Progenitor cell of endocrine pancreas (in vitro differentiated cells): Measurements from ENCODE around the gene ARHGAP1. TPM values are rescaled to one million over a fixed set of nuclear protein-coding genes. Genes with fewer than 3 reads are reported as not detected.
A peak's percentile ranks its signal among the peaks of the same experiment; 100 is the strongest.

ENCODE experiments used
- DNase-seq: peaks from one replicate; pipeline ENCODE4 v3.0.0; 2021; ENCODE audit warnings: low spot score; ENCODE audit not compliant: unreplicated experiment
- H3K27ac Mint-ChIP-seq: 2 replicates; pipeline ENCODE4 v1.8.0; 2021; ENCODE audit warnings: mild to moderate bottlenecking, moderate library complexity, mixed read lengths
- H3K27me3 Mint-ChIP-seq: 2 replicates; pipeline ENCODE4 v1.8.0; 2021; ENCODE audit warnings: mixed read lengths
- H3K36me3 Mint-ChIP-seq: 2 replicates; pipeline ENCODE4 v1.8.0; 2022; ENCODE audit warnings: mixed read lengths; ENCODE audit not compliant: insufficient read depth
- H3K4me1 Mint-ChIP-seq: 2 replicates; pipeline ENCODE4 v1.8.0; 2021; ENCODE audit warnings: low read depth, mixed read lengths
- H3K4me3 Mint-ChIP-seq: 2 replicates; pipeline ENCODE4 v1.8.0; 2021; ENCODE audit warnings: low read depth, mild to moderate bottlenecking, moderate library complexity, mixed read lengths
- H3K9me3 Mint-ChIP-seq: 2 replicates; pipeline ENCODE4 v1.8.0; 2021; ENCODE audit warnings: low read depth, mixed read lengths
- CTCF ChIP-seq: fragments of 200-600 bp; sonication (generic); IDR thresholded peaks from one replicate; pipeline ENCODE4 v1.5.0; 2021; ENCODE audit warnings: antibody characterized with exemption, mild to moderate bottlenecking; ENCODE audit not compliant: unreplicated experiment
- total RNA-seq: library from RNA; stranded (reverse); gene quantifications from 2 replicates; pipeline ENCODE4 v1.2.1, GENCODE V29; 2021

Gene ARHGAP1
- total RNA-seq, 1 donor from 2014 or later = 39.8 TPM

DNA sequence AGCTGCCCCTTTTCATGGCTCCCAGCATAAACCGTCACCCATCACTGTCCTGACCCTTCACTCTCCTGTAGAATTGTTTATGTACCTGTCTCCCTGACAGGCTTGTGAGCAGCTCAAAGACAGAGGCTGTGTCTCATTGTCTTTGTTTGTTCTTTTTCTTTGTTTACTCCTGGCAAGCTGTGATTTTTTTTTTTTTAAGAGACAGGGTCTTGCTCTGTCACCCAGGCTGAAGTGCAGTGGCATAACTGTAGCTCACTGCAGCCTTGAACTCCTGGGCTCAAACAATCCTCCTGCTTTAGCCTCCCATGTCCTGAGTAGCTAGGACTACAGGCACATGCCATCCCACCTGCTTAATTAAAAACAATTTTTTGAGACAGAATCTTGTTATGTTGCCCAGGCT lies 9.7 kb downstream of the ARHGAP1 start:
- TF ChIP-seq CTCF = no peak
- H3K36me3 Mint-ChIP-seq = peaks cover 10% of the 10 kb centered on the region
- no peaks in the 10 kb centered on the region for H3K9me3 Mint-ChIP-seq
- DNase-seq = no peak
- peak overlapping the region; percentile 55 for H3K27ac Mint-ChIP-seq
- no peaks in the 10 kb centered on the region for H3K27me3 Mint-ChIP-seq
- no peak overlapping the region for H3K4me3 Mint-ChIP-seq
- no peaks in the 10 kb centered on the region for H3K4me1 Mint-ChIP-seq

GRCh38 chr11:46686886-46687795 lies 13.3 kb downstream of the ARHGAP1 start:
- Mint-ChIP-seq H3K27me3 (no peaks in the 10 kb centered on the region), H3K4me1 (no peaks in the 10 kb centered on the region), H3K9me3 (no peaks in the 10 kb centered on the region), H3K36me3 (peaks cover 9% of the 10 kb centered on the region), H3K27ac (peak overlapping the region; percentile 29), H3K4me3 (no peak overlapping the region)
- no peak for DNase-seq
- no peak for TF ChIP-seq CTCF

DNA sequence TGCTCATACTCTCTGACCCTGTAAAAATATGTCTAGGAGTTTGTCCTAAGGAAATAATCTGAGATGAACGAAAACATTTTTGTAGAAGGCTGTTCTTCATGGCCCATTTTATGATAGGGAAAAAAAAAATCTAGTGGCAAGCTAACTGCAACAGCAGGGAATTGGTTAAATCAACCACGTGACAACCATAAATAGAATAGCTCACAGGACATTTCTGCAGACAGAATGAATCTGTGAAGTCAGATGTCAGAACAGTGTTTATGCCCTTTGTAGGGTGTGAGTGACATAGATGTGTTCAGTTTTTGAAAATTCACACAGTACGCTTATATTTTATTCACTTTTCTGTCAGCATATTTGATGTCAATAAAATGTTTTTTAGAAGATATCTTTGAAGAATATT lies 16.1 kb downstream of the ARHGAP1 start:
- H3K27ac Mint-ChIP-seq = no peak overlapping the region

DNA sequence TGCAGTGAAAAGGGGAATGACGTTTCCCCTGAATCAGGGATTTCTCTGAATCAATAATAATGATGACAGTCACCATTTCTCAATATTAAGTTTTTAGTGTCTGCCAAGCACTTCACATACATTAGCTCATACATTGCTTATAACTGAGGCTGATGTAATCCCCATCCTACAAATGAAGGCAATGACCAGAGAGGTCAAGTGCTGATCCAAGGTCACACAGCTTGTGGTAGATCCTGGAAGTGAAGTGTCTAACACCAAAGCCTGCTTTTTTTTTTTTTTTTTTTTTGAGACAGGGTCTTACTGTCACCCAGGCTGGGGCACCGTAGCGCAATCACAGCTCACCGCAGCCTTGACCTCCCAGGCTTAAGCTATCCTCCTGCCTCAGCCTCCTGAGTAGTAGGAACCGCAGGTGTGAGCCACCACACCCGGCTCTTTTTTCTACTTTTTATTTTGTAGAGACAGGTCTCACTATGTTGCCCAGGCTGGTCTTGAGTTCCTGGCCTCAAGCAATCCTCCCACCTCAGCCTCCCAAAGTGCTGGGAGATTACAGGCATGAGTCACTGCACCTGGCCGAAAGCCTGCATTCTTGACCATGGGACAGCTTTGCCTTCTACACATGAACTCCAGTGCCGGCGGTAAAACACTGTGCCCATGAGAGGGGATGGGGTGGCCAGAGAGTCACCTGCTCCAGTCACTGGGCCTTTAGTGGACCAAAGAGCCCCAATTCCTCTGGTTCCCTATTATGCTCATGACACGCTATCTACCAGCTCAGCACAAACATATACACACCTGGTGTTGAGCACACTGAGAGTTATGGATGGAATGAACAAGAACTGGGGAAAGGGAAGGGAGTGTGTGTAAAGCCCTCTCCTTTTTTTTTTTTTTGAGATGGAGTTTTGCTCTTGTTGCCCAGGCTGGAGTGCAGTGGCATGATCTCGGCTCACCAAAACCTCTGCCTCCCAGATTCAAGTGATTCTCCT lies 17.4 kb downstream of the ARHGAP1 start:
- H3K36me3 Mint-ChIP-seq = peaks cover 9% of the 10 kb centered on the region
- TF ChIP-seq CTCF = no peak
- no peak for DNase-seq
- no peaks in the 10 kb centered on the region for H3K9me3 Mint-ChIP-seq
- H3K27me3 Mint-ChIP-seq = no peaks in the 10 kb centered on the region
- H3K4me3 Mint-ChIP-seq = no peak overlapping the region
- H3K4me1 Mint-ChIP-seq = no peaks in the 10 kb centered on the region
- peak overlapping the region; percentile 24 for H3K27ac Mint-ChIP-seq

More for the DNA sequence above, 16.1 kb downstream of the ARHGAP1 start:
- TF ChIP-seq CTCF = no peak
- no peaks in the 10 kb centered on the region for H3K4me1 Mint-ChIP-seq
- H3K27me3 Mint-ChIP-seq = no peaks in the 10 kb centered on the region
- no peak overlapping the region for H3K4me3 Mint-ChIP-seq
- H3K9me3 Mint-ChIP-seq = no peaks in the 10 kb centered on the region
- peaks cover 10% of the 10 kb centered on the region for H3K36me3 Mint-ChIP-seq
- no peak for DNase-seq

GRCh38 chr11:46681814-46682213 lies 18.6 kb downstream of the ARHGAP1 start:
- Mint-ChIP-seq H3K9me3 (no peaks in the 10 kb centered on the region), H3K27me3 (no peaks in the 10 kb centered on the region), H3K36me3 (peaks cover 10% of the 10 kb centered on the region), H3K4me1 (no peaks in the 10 kb centered on the region), H3K27ac (no peak overlapping the region), H3K4me3 (no peak overlapping the region)
- no peak for TF ChIP-seq CTCF
- no peak for DNase-seq
